Fibroblast of villous mesenchyme (primary cell): ENCODE measurements around the gene MICAL2. TPM values are rescaled to one million over a fixed set of nuclear protein-coding genes. Genes with fewer than 3 reads are reported as not detected.

Experiments
- DNase-seq: peaks from one replicate; pipeline ENCODE4 v3.0.0-alpha.2; 2010; ENCODE audit warnings: low read depth
- H3K4me3 ChIP-seq: 2 replicates; pipeline ENCODE4 v1.5.1; 2011; ENCODE audit warnings: low read depth, mild to moderate bottlenecking, low read length
- total RNA-seq: library from RNA; depleted of rRNA; stranded (reverse); fragments of >200 nt; gene quantifications from 2 replicates; pipeline ENCODE4 v1.2.3, GENCODE V29; 2012
- TF ChIP-seq, protein P1 (sequence below): IDR thresholded peaks from 2 replicates; pipeline ENCODE4 v1.5.1; 2012; ENCODE audit warnings: low read depth, mild to moderate bottlenecking, low read length; ENCODE audit not compliant: insufficient read depth

MICAL2 gene
- total RNA-seq, 1 donor: 164 TPM

DNA sequence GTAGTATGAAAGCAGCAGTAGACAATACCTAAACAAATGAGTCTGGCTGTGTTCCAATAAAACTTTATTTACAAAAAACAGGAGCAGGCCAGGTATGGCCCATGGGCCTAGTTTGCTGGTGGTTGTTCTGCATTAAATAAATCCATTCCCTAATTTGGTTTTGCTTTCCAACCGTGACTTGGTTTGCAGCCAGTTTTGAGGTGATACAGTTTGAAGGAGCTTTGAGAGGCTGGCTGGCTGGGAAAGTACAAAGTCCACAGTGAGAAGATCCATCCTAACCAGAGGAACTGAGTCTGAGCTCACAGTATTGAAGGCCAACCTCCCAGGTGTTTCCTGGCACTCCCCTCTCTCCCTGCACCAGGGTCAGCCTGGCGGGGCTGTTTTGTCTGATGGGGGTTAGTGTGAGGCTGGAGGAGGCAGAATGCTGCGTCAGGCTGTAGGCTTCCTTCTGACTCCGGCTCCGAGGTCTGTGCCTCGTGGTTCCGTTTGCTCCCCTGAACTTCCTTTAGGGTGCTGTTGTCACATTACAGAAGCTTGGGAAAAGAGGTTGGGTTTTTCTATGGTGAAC is 129.5 kb downstream of the MICAL2 start:
- DNase-seq: no peak
- TF ChIP-seq, protein P1, sequence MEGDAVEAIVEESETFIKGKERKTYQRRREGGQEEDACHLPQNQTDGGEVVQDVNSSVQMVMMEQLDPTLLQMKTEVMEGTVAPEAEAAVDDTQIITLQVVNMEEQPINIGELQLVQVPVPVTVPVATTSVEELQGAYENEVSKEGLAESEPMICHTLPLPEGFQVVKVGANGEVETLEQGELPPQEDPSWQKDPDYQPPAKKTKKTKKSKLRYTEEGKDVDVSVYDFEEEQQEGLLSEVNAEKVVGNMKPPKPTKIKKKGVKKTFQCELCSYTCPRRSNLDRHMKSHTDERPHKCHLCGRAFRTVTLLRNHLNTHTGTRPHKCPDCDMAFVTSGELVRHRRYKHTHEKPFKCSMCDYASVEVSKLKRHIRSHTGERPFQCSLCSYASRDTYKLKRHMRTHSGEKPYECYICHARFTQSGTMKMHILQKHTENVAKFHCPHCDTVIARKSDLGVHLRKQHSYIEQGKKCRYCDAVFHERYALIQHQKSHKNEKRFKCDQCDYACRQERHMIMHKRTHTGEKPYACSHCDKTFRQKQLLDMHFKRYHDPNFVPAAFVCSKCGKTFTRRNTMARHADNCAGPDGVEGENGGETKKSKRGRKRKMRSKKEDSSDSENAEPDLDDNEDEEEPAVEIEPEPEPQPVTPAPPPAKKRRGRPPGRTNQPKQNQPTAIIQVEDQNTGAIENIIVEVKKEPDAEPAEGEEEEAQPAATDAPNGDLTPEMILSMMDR: no peak

DNA sequence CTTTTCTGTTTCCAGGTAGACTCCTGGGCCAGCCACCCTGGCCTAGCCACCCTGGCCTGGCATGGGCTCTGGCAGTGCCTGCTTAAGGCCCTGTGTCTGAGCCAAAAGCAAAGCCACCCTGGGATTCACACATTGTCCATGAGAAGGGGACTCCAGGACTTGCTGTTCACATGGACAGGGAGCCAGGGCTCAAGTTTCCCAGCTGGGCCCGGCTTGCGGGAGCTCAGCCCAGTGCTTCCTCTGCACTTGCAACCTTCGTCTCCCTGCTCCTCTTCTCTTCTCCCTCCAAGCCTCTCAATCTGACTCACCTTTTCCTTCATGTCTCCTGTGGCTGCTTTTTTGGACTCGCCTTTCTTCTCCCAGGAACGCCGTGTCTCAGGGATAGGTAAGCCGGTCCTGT is 130.3 kb downstream of the MICAL2 start:
- no peak for DNase-seq
- TF ChIP-seq, protein P1: no peak
- H3K4me3 ChIP-seq: no peak overlapping the region

More for the DNA sequence above, 129.5 kb downstream of the MICAL2 start:
- H3K4me3 ChIP-seq: no peak overlapping the region

DNA sequence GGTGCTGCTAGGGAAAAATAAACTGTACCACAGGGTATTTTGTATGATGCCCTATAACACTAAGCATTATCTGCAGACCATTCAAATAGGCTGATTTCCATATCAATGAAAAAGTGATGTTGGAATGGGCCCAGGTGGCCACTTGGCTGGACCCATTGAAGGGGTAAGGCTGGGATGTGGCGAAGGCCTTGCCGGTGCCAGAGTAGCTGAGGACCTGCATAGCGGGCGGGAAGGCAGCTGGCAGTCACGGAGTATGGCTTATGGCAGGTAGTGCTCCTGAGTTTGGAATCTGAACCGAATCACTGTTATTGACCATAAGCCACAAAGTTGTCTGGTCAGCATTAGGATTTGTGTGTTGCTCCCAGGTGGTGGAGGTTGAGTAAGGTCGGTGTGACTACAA is 131.0 kb downstream of the MICAL2 start:
- TF ChIP-seq, protein P1: no peak
- H3K4me3 ChIP-seq: no peak overlapping the region
- no peak for DNase-seq

DNA sequence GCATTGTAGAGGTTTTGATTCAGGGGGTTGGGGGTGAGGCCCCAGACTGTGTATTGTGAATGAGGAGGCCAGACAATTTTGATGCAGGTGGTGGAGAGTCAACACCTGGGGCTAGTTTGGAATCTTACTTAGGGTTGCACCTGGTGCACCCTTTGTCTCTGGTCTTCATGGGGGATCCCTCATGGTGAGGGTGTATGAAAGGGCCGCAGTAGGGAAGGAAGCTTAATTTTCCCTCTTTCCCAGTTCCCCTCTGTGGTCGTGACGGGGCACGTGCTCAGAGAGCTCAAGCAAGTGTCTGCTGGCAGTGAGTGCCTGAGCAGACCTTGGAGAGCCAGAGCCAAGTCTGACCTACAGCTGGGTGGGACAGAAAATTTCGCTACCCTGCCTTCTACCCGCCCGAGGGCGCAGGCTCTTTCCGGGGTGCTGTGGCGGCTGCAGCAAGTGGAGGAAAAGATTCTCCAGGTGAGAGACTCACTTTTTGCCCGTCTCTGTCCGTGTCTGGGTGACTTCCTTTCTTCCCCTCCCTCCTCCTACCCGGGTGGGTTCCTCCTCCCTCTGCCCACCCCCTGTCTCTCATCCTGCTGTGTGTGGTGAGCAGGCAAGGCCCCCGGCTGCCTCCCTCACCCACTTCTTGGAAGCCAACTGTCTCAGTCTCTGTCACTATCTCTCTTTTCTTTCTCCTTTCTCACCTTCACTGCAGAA is 131.7 kb downstream of the MICAL2 start:
- no peak for DNase-seq
- TF ChIP-seq, protein P1: no peak

DNA sequence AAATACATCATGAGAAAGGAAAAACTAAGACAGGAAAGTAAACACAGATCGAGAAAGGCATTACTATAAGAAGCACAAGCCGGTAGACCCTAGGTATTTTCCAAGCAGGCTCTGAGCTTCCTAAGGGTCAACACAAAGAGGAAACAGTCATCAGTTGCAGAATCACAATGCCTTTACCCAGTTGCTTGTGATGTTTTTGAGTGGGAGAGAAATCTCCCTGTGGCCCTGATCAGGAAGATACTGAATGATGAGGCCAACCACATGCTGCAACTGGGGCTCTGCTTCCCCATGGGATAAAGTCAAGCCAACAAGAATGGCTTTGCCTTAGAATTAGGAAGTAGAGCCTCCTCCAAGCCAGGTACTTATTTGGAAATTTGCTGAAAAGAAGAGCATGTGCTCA is 132.6 kb downstream of the MICAL2 start:
- TF ChIP-seq, protein P1: no peak
- DNase-seq: no peak
- H3K4me3 ChIP-seq: no peak overlapping the region

More for the DNA sequence above, 131.7 kb downstream of the MICAL2 start:
- no peak overlapping the region for H3K4me3 ChIP-seq

DNA sequence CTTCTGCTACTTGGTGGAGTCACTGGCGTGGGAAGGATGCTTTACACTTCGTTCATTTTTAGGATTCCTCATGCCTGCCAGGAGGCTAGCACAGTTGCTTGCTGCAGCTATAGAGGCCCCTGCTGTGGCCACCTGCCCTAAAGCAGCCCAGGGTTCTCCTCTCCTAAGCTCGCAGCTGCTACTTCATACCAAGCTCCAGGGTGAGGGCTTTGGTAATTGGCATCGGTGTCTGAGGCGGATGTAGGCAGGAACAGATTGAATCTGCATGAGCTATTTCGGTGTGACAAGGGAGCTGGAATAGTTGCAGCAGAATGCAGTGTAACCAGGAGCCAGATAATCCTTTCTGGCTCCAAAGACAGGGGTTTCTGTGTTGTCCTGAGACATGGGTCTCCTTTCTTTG is 133.1 kb downstream of the MICAL2 start:
- TF ChIP-seq, protein P1: no peak
- no peak for DNase-seq
- H3K4me3 ChIP-seq: no peak overlapping the region
